Gastrocnemius medialis (tissue), 4 donors: ENCODE measurements around the gene DDX19B. TPM values are rescaled to one million over a fixed set of nuclear protein-coding genes. Genes with fewer than 3 reads are reported as not detected.

Source experiments
- ATAC-seq, 2 donors: fragments of 150-250 bp; one replicate each; pipeline ENCODE4 v1.9.1; 2016
- DNase-seq, 2 donors: peaks; one replicate each; pipeline ENCODE4 v3.0.0-alpha.2; 2019
- H3K27ac ChIP-seq, 4 donors: fragments of 200-600 bp; sonication (generic); 1 replicate in 1 of 4; 2 replicates in 3 of 4; pipeline ENCODE4 v1.5.1; 2016 to 2018; ENCODE audit warnings: mild to moderate bottlenecking in 2 of 4, moderate library complexity in 1 of 4
- H3K27me3 ChIP-seq, 3 donors: fragments of 200-600 bp; sonication (generic) in 2 of 3; 1 replicate in 1 of 3; 2 replicates in 2 of 3; pipeline versions ENCODE4 v1.5.1 to v1.6.0; 2016 to 2019; ENCODE audit warnings: mild to moderate bottlenecking in 1 of 3, moderate library complexity in 1 of 3
- H3K36me3 ChIP-seq, 2 donors: fragments of 200-600 bp; sonication (generic) in 1 of 2; one replicate each; pipeline ENCODE4 v1.5.1; 2017 to 2018
- H3K4me1 ChIP-seq, 2 donors: fragments of 200-600 bp; sonication (generic) in 1 of 2; one replicate each; pipeline ENCODE4 v1.5.1; 2016 to 2017; ENCODE audit warnings: mild to moderate bottlenecking in 2 of 2
- H3K4me3 ChIP-seq, 4 donors: fragments of 200-600 bp; sonication (generic) in 3 of 4; 1 replicate in 1 of 4; 2 replicates in 3 of 4; pipeline ENCODE4 v1.5.1; 2016 to 2019; ENCODE audit warnings: mild to moderate bottlenecking in 2 of 4
- H3K9me3 ChIP-seq, 3 donors: fragments of 200-600 bp; sonication (generic) in 2 of 3; 1 replicate in 1 of 3; 2 replicates in 2 of 3; pipeline ENCODE4 v1.5.1; 2016 to 2019
- POLR2A ChIP-seq, 2 donors: fragments of 450-650 bp; IDR thresholded peaks; one replicate each; pipeline ENCODE4 v1.6.1; 2017; ENCODE audit warnings: antibody characterized with exemption in 2 of 2, mild to moderate bottlenecking in 2 of 2, moderate library complexity in 2 of 2
- in situ Hi-C, 4 donors: fragments of 200-750 bp; cut with MboI; loops; one replicate each; pipeline versions ENCODE4 v1.15.0 to v1.8.0; 2017; ENCODE audit warnings: low sequenced_read_pairs in 4 of 4
- intact Hi-C: fragments of 100-400 bp; cut with DNase I; formaldehyde crosslinking; loops from one replicate; pipeline ENCODE4 v1.15.1; 2023; ENCODE audit warnings: low total_unique reads
- total RNA-seq, 4 donors: library from RNA; depleted of rRNA; stranded (reverse); fragments of >200 nt; gene quantifications; one replicate each; pipeline versions ENCODE4 v1.1.0 to v1.2.3, GENCODE V29; 2016
- TF ChIP-seq, protein P1 (sequence below), 5 experiments: fragments of 450-650 bp in 3 of 5; fragments of 200-600 bp in 2 of 5; sonication (generic) in 2 of 5; IDR thresholded peaks in 4 of 5; conservative IDR thresholded peaks in 1 of 5; 1 replicate in 4 of 5; 2 replicates in 1 of 5; pipeline ENCODE4 v1.5.1; 2016 to 2019; ENCODE audit warnings: antibody characterized with exemption in 5 of 5, mild to moderate bottlenecking in 3 of 5, moderate library complexity in 3 of 5

DDX19B gene
- total RNA-seq, 4 donors from 2014 or later, result 26.6 to 38.3 (median 31.9) TPM

- Histone ChIP-seq H3K9me3 (no peaks in the 10 kb centered on the region), H3K4me1 (peaks cover 0 to 5% of the 10 kb centered on the region in 2 donors), H3K27me3 (no peaks in the 10 kb centered on the region), H3K4me3 (no peak overlapping the region), H3K36me3 (no peaks in the 10 kb centered on the region), H3K27ac (no peak overlapping the region)
- DNase-seq (no peak), ATAC-seq (no peak)
- TF ChIP-seq, protein P1, sequence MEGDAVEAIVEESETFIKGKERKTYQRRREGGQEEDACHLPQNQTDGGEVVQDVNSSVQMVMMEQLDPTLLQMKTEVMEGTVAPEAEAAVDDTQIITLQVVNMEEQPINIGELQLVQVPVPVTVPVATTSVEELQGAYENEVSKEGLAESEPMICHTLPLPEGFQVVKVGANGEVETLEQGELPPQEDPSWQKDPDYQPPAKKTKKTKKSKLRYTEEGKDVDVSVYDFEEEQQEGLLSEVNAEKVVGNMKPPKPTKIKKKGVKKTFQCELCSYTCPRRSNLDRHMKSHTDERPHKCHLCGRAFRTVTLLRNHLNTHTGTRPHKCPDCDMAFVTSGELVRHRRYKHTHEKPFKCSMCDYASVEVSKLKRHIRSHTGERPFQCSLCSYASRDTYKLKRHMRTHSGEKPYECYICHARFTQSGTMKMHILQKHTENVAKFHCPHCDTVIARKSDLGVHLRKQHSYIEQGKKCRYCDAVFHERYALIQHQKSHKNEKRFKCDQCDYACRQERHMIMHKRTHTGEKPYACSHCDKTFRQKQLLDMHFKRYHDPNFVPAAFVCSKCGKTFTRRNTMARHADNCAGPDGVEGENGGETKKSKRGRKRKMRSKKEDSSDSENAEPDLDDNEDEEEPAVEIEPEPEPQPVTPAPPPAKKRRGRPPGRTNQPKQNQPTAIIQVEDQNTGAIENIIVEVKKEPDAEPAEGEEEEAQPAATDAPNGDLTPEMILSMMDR (IDR thresholded peaks at IDR 0.05 in 4 of 5, conservative IDR thresholded peaks at IDR 0.05 in 1 of 5), result no peak
- no peak for TF ChIP-seq POLR2A (IDR thresholded peaks at IDR 0.05)
- intact Hi-C loops (no loop called here), in situ Hi-C loops (loop anchor here in 1 of 4 donors (10.0 kb wide), 1 partner anchor 50 kb away; the partner anchor contains the start of gene DDX19A)
Observed at GRCh38 chr16:70294385-70295025, 4.5 kb upstream of the DDX19B start.

- H3K4me3 ChIP-seq, result no peak overlapping the region
- no peak for TF ChIP-seq POLR2A (IDR thresholded peaks at IDR 0.05)
- TF ChIP-seq, protein P1 (IDR thresholded peaks at IDR 0.05 in 4 of 5, conservative IDR thresholded peaks at IDR 0.05 in 1 of 5), result no peak
- ATAC-seq, result no peak
- no peak overlapping the region for H3K27ac ChIP-seq
- H3K9me3 ChIP-seq, result peaks cover 0 to under 1% (median 0%) of the 10 kb centered on the region in 3 donors
- in situ Hi-C loops, result loop anchor here in 1 of 4 donors (10.0 kb wide), 1 partner anchor 49 kb away; the partner anchor contains the start of gene DDX19A
- intact Hi-C loops, result no loop called here
- peaks cover 8 to 12% of the 10 kb centered on the region in 2 donors for H3K4me1 ChIP-seq
- no peaks in the 10 kb centered on the region for H3K27me3 ChIP-seq
- no peak for DNase-seq
- peaks cover 0 to 4% of the 10 kb centered on the region in 2 donors for H3K36me3 ChIP-seq
Observed at GRCh38 chr16:70295634-70296033, 3.4 kb upstream of the DDX19B start.

DNA sequence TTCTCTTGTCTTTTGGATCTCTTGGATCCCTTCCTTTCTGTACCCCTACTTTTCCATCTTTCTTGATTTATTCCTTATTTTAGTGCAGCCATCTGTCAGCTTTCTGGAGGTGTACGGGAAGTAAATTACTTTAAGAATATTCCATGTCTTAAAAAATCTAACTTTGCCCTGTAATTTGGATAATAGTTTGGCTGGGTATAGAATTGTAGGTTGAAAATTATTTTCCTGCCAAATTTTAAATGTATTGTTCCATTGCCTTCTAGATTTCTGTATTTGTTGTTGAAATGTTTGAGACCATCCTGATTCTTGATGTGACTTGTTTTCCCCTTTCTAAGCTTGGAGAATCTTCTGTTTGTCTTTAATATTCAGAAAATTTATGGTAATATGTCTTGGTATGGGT, 2.1 kb downstream of the DDX19B start:
- TF ChIP-seq, protein P1 (IDR thresholded peaks at IDR 0.05 in 4 of 5, conservative IDR thresholded peaks at IDR 0.05 in 1 of 5), result no peak
- no peak for TF ChIP-seq POLR2A (IDR thresholded peaks at IDR 0.05)
- intact Hi-C loops, result no loop called here
- peaks cover 0 to 18% of the 10 kb centered on the region in 2 donors for H3K36me3 ChIP-seq

DNA sequence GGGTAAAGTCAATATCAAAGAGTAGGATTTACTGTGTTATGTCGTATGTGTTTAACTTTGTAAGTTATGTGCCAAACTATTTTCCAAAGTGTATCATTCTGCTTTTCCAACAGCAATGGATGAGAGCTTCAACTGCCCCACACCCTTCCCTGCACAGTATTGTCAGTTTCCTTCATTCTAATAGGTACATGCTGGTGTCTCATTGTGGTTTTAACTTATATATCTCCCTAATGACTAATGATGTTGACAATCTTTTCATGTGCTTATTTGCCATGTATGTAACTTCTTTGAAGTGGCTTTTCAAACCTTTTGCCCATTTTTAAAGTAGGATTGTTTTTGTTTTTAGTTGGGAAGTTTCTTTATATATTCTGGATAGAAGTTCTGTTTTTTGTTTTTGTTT, 3.8 kb downstream of the DDX19B start:
- intact Hi-C loops, result no loop called here

More for the DNA sequence above, 2.1 kb downstream of the DDX19B start:
- in situ Hi-C loops, result no loop called here
- DNase-seq (no peak), ATAC-seq (no peak)
- Histone ChIP-seq H3K4me3 (no peak overlapping the region), H3K9me3 (peaks cover 0 to 9% (median 0%) of the 10 kb centered on the region in 3 donors), H3K27me3 (no peaks in the 10 kb centered on the region), H3K4me1 (peaks cover 8 to 12% of the 10 kb centered on the region in 2 donors), H3K27ac (no peak overlapping the region)

More for the DNA sequence above, 3.8 kb downstream of the DDX19B start:
- Histone ChIP-seq H3K36me3 (peaks cover 0 to 18% of the 10 kb centered on the region in 2 donors), H3K27me3 (no peaks in the 10 kb centered on the region), H3K9me3 (peaks cover 0 to 9% (median 0%) of the 10 kb centered on the region in 3 donors), H3K27ac (no peak overlapping the region), H3K4me3 (no peak overlapping the region), H3K4me1 (peaks cover 8 to 12% of the 10 kb centered on the region in 2 donors)
- no peak for TF ChIP-seq POLR2A (IDR thresholded peaks at IDR 0.05)
- TF ChIP-seq, protein P1 (IDR thresholded peaks at IDR 0.05 in 4 of 5, conservative IDR thresholded peaks at IDR 0.05 in 1 of 5), result no peak
- no peak for ATAC-seq
- in situ Hi-C loops, result no loop called here
- DNase-seq, result no peak
